EL (cell line): ENCODE results near the gene TMEM168.
"Not testable (repeated sequence)": the region's sequence is repeated elsewhere in the genome, so short reads cannot be mapped to it uniquely, and the experiment has no call there.

Experiments used
- DNase-seq: peaks from one replicate; pipeline ENCODE4 v3.0.0-alpha.2; 2016

TMEM168 gene, protein sequence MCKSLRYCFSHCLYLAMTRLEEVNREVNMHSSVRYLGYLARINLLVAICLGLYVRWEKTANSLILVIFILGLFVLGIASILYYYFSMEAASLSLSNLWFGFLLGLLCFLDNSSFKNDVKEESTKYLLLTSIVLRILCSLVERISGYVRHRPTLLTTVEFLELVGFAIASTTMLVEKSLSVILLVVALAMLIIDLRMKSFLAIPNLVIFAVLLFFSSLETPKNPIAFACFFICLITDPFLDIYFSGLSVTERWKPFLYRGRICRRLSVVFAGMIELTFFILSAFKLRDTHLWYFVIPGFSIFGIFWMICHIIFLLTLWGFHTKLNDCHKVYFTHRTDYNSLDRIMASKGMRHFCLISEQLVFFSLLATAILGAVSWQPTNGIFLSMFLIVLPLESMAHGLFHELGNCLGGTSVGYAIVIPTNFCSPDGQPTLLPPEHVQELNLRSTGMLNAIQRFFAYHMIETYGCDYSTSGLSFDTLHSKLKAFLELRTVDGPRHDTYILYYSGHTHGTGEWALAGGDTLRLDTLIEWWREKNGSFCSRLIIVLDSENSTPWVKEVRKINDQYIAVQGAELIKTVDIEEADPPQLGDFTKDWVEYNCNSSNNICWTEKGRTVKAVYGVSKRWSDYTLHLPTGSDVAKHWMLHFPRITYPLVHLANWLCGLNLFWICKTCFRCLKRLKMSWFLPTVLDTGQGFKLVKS

DNA sequence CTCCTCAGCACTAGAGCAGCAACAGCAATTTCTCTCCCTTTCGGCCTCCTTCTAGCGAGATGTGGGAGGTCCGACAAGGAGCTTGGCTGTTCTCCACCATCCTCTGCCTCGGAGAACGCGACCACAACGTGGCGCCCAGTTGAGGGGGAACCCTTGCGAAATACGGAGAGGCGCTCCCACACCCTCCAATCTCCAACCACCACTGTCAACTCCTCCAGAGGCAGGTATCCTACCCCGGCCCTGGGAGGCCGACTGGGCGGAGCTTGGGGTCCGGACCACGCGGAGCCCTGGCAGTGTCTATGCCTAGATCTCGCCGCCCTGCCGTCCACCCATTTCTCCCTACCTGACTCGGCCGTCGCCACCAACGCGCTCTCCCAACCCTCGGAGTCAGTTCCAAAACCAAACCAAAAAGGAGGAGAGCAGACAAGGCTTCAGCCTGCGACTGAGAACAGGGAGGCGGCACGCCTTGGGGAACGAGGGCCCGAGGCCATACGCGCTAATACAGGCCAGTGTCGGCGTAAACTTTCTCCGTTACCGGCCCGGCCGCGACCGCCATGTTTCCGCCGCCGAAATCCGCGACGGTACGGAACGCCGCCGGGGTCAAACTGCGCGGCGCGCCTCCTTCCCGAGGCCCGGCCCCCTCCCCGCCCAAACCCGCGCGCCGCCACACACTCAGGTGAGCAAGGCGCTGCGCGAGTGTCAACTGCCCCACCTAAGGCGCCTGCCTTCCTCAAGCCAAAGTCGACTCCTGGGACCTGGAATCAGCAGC lies at the start of gene TMEM168:
TSS of gene TMEM168 (minus strand) at position 577 of the 769 bp plus-strand sequence. CDS start 5,568 bp downstream, outside the sequence.
- DNase-seq = peak; percentile 80

DNA sequence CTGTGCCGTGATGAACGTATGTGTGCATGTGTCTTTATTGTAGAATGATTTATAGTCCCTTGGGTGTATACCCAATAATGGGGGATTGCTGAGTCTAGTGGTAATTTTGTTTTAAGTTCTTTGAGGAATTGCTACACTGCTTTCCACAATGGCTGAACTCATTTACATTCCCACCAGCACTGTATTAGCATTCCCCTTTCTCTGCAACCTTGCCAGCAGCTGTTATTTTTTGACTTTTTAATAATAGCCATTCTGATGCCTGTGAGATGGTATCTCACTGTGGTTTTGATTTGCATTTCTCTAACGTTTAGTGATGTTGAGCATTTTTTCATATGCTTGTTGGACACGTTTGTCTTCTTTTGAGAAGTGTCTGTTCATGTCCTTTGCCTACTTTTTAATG lies 45.7 kb upstream of the TMEM168 start:
- DNase-seq = not testable (repeated sequence)

DNA sequence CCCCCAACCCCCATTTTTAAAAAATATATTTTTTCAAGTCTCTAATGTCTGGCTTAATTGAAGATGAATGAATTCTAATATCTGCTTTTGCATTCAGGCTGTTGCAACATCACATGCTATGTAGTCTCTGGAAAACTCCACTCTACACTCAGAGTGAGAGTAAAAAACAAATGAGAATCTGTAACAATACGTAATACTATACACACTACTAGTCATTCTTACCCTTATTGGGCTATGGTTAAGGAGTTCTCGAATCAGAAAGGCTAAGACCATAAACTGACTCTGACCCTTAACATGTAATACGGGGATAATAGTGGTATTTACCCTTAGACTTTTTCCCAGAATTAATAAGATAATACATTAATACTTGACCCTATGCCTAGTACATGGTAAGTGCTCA lies 42.9 kb upstream of the TMEM168 start:
- no peak for DNase-seq

DNA sequence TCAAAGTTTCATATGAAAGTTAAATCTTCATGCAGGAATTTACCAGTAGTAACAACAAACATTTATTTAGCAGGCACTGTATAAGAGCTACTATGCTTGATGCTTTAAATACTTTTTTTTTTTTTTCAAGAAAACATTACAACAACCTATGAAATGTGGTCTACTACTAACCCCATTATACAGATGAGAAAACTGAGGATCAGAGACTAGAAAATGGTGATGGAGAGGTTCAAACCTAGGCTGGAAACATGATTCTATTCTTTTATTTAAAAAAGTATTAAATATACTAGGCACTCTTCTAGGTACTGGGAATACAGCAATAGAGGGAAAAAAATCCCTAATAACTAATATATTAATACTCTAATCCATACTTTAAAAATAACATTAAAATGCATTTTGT lies 40.6 kb upstream of the TMEM168 start:
- DNase-seq = no peak

DNA sequence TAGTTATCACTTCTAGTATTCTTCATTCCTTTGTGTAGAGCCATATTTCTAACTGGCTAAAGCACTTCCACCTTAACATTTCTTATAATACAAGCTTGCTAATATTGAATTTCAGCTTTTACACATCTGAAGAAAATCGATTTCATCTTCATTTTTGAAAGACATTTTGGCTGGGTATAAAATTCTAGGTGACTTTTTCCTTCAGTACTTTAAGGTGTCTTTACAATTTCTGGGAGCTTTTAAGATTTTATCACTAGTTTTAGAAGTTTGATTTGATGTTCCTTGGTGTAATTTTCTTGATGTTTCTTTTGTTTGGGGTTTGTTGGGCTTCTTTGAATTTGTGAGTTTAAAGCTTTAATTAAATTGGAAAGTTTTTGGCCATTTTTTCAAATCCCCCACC lies 38.5 kb upstream of the TMEM168 start:
- DNase-seq = no peak

DNA sequence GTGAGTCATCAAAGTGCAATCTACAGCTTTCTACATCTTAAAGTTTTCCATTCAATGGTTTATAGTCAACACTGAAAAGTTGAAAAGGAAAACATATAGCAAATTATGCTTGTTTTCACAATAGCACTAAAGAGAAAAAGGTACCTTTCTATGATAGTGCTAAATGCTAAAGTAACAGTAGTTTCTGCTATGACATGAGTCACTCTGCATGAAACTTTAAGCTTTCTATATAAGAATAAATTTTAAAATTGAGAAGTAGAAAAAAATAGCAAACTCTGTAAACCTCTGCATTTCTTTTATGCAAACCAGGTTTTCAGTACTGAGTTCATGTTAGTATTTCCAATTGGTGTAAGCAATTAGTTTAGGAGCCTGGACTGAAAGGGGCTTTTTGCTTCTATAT lies 31.2 kb upstream of the TMEM168 start:
- DNase-seq = no peak

DNA sequence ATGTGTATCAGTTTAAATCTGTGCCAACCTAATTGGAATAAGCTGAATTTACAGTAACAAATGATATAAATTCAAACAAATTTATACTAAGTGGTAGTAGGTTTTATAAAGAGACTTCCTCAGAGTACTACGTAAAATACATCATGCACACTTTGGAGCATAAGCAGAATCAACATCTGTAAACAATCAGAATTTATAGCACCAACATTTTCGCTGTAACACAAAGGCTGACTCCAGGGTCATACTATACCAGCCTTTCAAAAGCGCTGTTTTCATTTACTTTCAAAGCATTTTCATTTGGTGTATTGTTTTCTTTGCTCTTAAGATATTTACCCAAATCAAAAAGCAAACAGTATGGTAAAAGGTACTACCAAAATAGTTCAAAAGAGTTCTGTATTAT lies 29.3 kb upstream of the TMEM168 start:
- DNase-seq = no peak

DNA sequence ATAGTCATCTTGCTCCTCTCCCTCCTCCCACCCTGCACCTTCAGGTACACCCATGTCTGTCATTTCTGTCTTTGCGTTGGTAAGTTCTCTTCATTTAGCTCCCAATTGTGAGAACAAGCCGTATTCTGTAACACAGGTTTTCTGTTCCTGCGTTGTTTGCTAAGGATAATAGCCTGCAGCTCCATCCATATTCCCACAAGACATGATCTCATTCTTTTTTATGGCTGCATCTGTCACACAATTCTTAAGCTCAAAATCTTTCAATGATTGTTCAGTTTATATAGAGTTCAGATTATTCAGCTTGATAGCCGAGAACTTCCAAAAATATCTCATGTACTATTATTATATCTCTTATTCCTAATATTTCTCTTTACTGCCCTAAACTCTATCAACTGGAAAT lies 16.0 kb upstream of the TMEM168 start:
- no peak for DNase-seq

DNA sequence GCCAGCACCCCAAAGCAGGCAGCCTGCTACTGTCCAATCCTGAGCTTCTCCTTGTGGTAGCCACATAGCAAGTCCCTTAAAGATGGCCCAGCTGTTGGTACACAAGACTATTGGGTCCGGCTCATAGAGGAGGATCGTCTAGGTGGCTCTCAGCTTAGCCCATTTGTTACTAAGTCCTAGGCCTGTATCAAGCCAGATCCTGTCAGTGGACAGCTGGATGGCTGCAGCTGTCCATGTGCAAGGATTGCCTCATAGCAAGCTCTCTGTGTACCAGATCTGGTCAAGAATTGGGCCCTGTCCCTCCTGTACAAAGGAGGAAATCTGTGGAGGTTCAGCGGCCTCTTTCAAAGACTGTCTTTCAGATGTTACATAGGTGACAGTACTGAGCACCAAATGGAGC lies 12.2 kb upstream of the TMEM168 start:
- DNase-seq = no peak

DNA sequence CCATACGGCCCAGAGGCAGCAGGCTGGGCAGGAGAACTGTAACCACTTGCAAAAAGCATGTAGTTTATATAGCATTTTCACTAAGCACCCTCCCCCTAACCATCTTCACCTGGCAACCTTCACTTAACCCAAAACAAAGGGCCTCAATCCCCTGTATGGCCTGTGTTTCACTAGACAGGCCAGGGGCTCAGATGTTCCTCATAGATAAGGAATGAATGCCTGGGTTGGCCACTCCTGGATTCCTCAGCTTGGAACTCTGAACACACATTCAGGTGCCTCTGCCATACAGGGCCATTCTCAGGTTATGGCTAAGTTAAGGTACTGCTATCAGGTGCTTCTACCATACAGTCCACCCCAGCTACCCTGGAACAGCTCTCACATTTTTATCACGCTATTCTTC lies 10.3 kb upstream of the TMEM168 start:
- DNase-seq = no peak

DNA sequence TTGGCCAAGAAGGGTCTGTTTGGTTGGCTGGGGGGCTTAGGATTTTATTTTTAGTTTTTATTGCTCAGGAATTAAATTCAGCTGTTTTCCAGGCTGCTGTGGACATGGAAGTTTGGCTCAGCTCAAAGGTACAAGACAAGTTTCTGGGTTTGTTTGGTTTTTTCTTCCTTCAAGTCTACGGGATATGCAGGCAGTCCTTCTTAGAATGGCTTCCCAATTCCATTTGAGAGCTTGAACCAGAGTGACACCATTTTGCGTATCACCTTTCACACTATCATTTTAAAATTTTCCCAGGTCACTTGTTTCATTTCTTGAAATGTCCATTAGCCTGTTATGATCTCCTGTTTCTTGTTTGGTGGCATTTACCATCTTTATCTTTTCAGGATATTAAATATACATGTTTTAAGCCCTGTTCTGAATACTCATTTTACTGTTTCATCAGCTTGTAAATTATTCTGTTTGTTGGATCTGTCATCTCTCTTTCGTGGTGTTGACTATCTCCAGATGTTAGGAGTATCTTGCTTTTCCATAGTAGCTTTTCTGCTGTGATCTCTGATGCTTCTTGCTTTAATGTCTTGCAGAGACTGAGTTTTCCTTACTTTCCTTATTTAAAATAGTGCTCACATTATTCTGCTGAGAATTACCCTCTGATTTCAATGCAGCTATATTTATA lies 9.4 kb upstream of the TMEM168 start:
- no peak for DNase-seq

DNA sequence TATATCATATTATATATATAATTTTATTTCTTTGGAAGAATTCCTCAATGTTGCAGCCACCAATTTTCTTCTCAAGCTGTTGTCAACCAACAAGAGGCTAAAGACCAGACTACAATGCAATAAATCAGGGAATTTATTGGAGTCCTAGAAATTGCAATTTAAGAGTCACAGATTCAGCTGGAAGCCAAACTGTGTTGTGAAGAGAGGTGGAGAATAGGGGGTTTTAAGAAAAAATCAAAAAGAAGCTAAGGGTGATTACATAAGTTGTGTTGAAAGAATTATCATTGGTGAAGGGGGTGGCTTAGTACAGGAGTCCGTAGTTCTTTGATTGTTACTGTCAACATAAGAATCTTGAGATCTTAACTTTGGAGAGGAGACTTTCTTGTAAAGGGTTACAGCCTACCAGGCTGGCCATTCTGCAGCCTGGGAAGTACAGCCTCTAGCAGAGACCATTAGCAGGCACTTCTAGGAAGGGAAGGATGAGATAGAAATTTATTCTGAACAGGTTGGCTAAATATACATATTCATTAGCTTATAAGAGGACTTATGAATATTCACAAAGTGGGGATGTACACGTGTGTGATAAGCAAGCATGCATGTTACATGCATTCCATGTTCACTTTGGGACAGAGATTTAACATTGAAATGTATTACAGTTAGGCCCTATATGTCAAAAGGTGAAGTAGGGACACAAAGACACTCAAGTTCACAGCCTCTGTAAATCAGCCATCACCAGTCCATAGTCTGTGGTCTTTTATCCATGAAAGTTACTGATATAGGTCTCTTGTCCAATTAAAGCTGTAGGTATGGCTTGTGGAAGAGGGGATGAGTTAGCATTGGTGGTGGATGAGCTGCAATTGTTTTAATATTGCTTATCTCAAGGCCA lies 8.3 kb upstream of the TMEM168 start:
- no peak for DNase-seq

DNA sequence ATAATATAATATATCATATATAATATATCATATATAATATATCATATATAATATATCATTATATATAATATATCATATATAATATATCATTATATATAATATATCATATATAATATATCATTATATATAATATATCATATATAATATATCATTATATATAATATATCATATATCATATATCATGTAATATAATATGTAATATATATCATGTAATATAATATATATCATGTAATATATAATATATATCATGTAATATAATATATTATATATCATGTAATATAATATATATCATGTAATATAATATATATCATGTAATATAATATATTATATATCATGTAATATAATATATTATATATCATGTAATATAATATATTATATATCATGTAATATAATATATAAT lies 6.4 kb upstream of the TMEM168 start:
- not testable (repeated sequence) for DNase-seq

DNA sequence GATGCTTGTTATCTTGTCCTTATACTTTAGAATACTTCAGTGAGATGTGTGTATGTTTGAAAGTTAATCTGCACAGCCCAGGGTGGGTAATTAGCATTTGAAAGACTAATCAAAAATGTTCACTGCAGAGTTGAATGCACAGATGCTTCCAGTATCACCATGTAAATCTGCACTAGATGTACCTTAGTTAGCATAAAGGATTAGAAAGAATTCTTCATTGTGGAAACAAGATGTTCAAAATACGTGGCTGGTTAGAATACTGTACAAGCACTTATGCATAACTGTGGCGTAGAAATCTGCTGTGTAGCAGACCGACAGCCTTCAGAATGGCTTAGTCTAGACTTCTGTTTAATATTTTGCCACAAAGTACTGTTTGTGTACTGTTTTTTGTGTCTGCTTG lies 2.2 kb upstream of the TMEM168 start:
- DNase-seq = no peak

DNA sequence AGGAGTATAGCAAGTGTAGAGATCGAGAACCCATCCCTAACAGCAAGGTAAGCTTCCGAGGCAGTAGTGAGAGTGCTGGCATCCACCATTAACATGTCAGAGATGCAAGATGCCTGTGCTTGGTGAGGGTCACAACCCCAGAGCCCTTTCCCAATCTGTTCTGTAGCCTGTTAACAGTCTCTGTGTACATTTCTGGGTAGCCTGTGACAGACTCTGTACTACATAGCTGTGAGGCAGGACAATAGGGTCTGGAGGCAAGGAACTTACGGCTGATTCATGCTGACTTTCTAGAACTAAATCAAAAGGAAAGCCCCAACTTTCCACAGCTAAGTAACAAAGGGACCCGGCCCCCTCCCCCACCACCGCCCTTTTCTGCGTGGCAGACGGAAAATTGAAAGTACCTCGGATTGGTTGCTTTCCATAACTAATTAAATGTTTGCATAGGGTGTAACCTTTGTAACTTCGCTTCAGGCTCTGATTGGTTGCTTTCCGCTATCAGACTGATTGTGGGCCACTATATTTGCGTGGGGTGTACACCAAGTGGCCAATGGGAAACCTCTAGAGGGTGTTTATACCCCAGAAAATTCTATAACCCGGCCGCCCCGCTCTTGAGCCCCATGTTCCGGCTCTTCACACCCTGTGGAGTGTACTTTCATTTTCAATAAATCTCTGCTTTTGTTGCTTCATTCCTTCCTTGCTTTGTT lies 1.4 kb upstream of the TMEM168 start:
- DNase-seq = no peak

DNA sequence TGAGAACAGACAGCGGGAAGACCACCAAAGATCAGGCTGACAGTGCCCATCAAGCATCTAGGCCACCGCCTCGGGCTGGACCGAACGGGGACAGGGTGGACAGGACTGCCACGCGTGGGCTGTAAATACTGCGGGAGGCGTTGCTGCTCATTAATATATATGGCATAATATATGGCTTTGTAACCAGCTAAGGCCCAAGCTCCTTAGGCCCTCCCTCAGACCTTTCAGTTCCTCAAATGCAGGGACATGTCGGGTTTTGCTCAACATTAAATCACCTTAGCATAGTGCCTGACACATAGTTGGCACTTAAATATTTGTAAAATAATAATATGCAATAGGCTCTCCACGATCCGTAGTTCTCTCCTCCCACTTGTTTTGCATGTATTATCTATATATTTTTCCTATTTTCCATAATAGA lies 402 bp upstream of the TMEM168 start:
- no peak for DNase-seq

DNA sequence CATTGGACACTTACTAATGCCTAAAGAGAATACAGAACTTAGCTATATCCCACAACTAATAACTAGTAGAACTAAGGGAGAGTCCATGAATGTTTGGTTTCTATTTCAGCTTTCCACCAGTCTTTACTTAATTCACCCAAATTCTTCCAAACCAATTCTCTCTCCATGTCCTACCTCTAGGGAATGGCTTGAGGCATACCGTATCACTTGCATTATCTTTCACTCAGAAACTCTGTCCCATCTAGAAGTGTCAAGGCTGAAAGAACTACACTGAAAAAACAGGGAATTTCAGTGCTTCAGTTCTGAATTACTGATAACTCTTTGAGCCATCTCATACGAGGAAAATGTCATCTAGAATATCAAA lies 758 bp downstream of the TMEM168 start:
- DNase-seq = no peak

DNA sequence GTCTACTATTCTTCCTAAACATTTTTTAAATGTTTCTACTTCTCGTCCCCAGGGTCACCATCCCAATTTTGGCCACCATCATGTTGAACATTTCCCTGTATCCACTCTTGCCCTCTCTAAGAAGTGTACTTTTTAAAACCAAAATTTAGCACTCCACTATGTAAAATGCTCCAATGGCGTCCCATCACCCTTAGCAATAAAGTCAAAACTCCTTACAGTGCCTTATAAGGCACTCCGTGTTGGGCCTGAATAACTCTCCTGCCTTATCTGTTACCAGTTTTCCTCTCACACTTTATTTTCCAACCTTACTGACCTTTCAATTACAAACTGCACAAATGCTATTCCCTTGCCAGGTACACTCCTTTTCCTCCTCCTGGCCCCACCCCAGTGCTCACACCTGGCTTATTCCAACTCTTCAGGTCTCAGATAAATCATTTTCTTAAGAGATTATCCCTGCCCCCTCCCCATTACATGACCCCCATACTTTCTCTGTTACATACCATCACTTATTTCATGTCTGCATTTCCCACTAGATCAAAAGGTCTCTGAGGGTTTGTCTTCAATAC lies 1.3 kb downstream of the TMEM168 start:
- no peak for DNase-seq

DNA sequence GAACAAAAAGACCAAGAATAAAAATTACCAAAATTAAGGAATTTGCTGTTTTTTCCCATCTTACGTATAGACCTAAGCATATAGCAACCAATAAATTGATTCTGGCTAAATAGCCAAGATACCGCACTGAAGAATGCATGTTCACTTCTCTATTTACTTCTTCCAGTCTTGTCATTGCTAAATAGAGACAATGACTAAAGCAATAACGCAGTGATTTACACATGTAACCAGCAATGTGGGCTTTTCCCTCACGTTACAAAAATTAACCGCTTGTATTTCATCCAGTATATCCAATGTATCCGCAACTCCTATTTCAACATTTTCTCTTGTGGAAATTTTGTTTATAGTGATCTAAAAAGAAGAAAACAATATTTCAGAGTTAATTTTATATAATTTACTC lies 5.6 kb downstream of the TMEM168 start:
- no peak for DNase-seq

DNA sequence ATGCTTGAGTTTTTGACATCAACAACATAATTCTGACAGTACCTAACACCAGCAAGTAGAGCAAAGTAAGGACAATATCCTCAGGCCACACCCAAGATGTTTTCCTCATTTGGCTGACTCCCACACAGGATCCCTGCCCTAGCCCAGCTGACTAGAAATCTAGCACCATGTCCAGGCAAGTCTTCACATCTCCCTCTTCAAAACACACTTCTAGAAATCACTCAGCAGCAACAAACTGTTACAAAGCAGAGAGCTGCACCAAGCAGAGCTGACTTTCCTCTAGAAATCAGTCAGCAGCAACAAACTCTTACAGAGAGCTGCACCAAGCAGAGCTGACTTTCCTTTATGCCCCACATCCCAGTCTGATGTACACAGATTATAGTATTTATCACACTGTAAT lies 7.7 kb downstream of the TMEM168 start:
- no peak for DNase-seq

DNA sequence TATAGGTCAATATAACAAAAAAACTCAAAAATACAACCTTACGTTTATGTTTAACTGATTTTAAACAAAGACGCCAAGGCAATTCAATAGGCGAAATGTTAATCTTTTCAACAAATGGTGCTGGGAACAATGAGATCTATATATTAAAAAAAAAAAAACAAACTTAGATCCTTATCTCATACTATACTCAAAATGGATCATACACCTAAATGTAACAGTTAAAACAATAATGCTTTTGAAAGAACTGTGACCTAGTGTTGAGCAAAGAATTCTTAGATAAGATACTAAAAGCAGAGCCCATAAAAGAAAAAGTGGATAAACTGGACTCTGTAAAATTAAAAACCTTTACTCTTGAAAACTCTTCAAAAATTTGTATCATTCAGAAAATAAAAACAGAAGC lies 8.6 kb downstream of the TMEM168 start:
- no peak for DNase-seq
